DMS53 (cell line): ENCODE measurements around the gene SEZ6.

Source experiments
- DNase-seq: peaks from one replicate; lab custom pipeline; 2025; lab: John Stamatoyannopoulos, UW

SEZ6 gene

DNA sequence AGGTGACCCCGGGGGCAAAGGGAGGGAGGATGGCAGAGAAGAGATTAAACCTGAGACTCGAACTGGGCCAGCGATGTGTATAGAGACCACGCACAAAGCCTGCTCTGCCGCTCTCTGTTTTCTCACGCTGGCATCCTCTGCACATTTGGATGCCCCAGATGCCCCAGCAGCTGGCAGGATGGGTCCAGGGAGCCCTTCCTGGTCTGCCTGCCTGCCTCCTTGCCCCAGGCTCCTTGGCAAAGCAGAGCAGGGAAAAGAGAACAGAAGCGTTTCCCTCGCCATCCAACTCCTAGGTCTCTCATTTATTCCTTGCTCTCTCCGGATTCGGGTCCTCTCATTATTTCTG is 31.9 kb upstream of the SEZ6 start:
- DNase-seq, result no peak

DNA sequence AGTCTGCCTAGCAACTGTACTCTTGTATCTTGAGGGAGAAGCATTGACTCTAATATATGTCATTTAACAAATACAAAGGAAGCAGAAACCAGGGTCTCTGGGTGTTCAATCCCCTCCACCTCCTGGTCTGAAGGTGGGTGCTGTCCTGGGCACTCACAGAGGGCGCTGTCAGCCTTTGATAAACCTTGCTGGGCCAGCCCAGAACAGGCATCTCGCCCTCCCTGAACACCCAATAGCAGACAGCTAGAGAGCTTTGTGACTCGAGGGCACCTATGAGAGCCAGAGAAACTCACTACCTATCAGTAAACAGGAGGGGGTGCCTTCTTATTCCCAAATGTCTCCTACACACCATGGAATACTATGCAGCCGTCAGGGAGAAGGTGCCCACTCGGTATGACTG is 30.8 kb upstream of the SEZ6 start:
- no peak for DNase-seq

DNA sequence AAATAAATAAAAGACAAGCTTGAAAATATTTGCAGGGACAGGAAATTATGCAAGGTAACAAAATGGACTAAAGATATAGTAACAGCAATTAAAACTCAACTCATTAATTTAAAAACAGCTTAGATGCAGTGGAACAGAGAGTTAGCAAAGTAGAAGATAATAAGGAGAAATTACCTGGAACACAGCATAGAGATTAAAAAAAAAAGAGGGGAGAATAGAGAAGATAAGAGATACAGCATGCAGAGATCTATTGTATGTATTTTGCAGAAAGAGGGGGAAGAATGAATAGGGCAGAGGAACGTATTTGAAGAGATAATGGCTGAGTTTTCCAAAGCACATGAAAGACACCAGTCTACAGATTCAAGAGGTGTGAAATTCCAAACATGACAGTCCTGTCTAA is 28.7 kb upstream of the SEZ6 start:
- DNase-seq, result no peak

- DNase-seq, result no peak
Measured at GRCh38 chr17:29032857-29033197, 27.0 kb upstream of the SEZ6 start.

DNA sequence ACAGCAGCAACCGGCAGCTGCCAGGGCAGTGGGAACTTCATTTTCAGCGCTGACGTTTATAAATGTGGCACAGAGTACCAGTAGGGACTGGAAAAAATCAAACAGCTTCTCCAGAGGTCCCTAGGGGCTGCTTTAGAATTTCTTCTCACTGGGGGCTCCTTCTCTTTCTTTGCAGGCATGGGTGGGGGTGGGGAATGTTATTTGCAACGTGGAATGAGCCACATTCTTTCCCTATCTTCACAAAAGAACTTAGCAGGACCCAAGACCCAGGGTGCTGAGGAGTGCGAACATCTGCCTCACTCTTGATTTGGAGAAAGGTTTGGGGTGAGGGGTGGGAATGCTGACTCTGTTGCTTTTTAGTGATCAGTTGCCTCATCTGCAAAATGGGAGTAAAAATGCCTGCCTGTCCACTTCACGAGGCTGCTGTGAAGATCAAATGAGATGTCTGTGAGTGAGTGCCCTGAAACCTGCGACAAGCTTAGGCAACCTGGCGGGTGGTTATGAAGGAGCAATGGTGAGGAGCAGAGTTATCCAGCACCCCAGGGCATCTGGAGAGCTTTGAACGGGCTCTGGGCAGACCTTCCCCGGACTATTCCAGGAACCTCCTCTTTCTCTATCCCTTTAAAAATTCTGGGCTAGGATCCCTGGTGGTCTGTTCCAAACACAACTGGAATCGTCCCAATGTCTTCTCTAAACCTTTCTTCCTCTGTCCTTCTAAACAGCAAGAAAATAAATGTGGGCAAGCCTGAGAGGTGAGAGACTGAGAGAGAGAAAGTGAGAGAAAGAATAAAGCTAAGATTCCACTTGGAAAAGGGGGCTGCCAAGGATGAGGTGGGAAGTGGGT is 26.4 kb upstream of the SEZ6 start:
- no peak for DNase-seq

GRCh38 chr17:29031488-29031887 is 25.7 kb upstream of the SEZ6 start:
- DNase-seq, result no peak

- no peak for DNase-seq
Measured at GRCh38 chr17:29024316-29024952, 18.6 kb upstream of the SEZ6 start.

DNA sequence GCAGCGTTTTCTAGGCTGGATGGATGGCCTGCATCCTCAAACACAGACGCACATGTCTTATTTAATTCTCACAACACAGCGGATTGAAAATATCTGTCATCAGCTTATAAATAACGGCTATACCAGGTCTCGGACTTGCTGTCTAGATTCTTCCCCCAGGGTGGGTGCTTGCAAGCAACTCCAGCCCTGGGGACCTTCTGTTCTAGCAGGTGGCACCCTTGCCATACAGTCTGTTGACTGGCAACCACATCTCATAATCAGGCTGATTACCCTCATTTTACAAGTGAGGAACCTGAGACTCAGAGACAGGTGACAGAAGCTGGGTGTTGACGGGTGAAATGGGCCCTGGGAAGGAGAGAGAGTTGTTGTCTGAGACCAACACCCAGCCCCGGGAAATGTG is 16.2 kb upstream of the SEZ6 start:
- DNase-seq, result no peak

GRCh38 chr17:29021226-29021625 is 15.4 kb upstream of the SEZ6 start:
- DNase-seq, result no peak

GRCh38 chr17:29020576-29020975 is 14.7 kb upstream of the SEZ6 start:
- DNase-seq, result no peak

DNA sequence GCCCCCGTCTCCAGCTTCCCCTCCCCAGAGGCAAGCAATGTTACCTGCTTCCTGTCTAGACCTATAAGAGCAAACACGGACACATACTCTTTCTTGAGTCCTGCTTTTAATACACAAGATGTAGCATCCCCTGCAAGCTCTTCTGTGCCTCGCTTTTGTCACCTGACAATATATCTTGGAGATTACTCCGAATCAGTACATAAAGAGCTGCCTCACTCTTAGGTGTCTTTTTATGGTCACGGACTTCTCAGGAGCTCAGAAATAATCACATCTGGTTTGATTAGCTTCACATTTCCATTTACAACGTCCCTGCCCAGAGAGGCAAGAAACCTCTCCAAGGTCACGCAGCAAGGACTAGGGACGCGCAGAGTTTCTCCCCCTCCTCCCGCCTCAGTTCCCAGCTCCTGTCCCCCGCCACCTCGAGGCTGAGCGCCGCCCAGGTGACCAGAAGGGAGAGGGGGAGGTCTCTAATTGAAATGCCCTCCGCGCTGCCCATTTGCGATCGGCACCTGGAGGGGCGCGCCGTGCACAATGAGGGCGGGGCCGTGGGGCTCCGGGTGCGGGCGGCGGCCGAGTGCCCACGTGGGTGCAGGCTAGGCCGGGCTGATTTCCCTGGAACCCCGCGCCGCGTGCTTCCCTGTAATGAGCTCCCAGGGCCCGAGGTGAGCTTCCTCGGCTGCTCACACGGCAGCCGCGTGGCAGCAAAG is 13.8 kb upstream of the SEZ6 start:
- DNase-seq, result peak; percentile 75

DNA sequence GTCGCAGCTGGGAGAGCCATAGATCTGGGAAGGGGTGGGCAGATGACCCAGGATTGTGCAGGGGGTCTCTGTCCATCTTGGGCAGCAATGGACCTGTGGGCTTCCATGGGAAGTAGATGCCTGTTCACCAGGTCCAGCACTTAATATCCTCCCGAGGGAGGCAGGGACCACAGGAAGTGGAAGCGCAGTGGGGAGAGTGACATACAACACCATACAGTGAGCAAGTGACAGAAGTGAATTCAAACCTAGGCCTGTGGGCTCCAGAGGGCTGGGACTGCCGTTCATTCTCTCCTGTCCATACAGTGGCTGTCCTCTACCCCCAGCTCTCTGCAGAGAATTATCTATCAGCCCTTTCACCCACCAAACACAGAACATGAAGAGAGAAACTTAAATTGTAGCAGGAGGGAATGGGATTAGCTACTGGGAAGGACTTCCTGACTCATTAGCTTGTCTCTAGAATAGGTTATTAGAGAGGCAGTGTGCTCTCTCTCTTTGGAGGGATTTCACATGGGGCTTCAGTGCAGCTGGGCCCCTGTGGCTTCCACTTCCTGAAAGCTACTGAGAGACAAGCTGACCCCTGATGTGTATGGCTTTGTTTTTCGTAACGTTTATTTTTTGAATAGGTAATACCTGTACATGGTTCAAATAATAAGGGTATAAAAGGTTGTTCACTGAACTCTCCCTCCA is 13.1 kb upstream of the SEZ6 start:
- peak; percentile 39 for DNase-seq

GRCh38 chr17:29016345-29017210 is 10.7 kb upstream of the SEZ6 start:
- DNase-seq, result no peak

- no peak for DNase-seq
Measured at GRCh38 chr17:29014716-29015115, 8.9 kb upstream of the SEZ6 start.

GRCh38 chr17:29012535-29012934 is 6.7 kb upstream of the SEZ6 start:
- DNase-seq, result peak; percentile 42

- no peak for DNase-seq
Measured at GRCh38 chr17:29010586-29010985, 4.8 kb upstream of the SEZ6 start.

DNA sequence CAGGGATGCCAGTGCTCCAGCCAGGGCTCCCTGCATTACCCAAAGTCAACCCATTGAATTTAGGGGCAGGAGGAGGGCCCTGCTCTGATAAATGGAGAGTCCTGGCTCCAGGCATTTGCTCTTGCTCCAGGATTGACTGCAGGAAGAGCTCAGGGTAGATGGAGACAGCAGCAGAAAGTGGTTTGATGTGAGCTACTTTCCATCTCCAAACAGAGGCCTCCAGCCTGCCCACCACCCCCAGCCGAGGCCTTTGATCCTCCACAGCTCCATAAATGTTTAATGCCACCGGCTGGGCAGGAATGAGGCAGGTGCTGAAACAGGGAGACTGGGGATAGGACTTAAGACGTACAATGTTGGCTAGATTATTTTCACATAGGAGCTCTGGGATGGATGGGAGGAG is 4.3 kb upstream of the SEZ6 start:
- no peak for DNase-seq

- DNase-seq, result no peak
Measured at GRCh38 chr17:29008591-29008990, 2.8 kb upstream of the SEZ6 start.

- DNase-seq, result peak; percentile 51
Measured at GRCh38 chr17:29007860-29008455, 2.1 kb upstream of the SEZ6 start.

- DNase-seq, result no peak
Measured at GRCh38 chr17:29007456-29007855, 1.6 kb upstream of the SEZ6 start.

DNA sequence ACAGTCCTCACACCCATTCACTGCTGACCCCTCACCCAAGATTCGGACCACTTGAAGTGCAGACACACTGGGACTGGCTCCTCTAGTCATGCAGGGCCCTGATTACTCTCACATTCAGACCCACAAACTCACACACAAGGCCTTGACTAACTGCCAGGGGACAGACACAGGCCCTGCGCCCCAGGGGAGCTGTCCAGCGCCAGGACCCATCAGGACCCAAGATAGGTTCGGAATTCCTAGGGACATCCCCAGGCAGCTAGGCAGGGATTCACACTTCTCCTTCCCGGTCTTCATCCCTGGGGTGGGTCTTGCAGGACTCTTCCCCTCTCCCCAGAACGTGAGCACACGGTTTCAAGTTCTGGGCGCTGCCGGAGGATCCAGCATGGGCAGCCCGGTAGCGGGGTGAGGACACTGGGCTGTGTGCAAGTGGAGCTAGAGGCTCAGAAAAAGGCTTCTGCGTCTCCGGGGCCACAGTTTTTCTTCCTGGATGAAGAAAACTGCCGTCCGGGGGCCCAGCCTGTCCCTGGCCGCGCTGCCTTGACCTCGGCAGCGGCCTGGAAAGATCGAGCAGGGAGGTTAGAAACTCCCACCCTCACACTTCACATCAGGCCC is 1.6 kb downstream of the SEZ6 start:
- DNase-seq, result no peak
